ENCODE measurements around the gene KCNK13.

GRCh38 chr14:90056826-90057225, 5.0 kb upstream of the KCNK13 start:
- TF ChIP-seq, protein P1, sequence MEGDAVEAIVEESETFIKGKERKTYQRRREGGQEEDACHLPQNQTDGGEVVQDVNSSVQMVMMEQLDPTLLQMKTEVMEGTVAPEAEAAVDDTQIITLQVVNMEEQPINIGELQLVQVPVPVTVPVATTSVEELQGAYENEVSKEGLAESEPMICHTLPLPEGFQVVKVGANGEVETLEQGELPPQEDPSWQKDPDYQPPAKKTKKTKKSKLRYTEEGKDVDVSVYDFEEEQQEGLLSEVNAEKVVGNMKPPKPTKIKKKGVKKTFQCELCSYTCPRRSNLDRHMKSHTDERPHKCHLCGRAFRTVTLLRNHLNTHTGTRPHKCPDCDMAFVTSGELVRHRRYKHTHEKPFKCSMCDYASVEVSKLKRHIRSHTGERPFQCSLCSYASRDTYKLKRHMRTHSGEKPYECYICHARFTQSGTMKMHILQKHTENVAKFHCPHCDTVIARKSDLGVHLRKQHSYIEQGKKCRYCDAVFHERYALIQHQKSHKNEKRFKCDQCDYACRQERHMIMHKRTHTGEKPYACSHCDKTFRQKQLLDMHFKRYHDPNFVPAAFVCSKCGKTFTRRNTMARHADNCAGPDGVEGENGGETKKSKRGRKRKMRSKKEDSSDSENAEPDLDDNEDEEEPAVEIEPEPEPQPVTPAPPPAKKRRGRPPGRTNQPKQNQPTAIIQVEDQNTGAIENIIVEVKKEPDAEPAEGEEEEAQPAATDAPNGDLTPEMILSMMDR (IDR thresholded peaks at IDR 0.05; ENCODE audit: low read depth, low read length, poor library complexity, severe bottlenecking) = no peak
- TF ChIP-seq EZH2phosphoT487 (IDR thresholded peaks at IDR 0.05; ENCODE audit: borderline replicate concordance, low read length) = no peak
